NCI-H2081 (cell line): ENCODE results near the gene PDE4D.
A peak's percentile ranks its signal among the peaks of the same experiment; 100 is the strongest.

ENCODE experiments used
- DNase-seq, 2 experiments: peaks; one replicate each; lab custom pipeline; 2025; lab: John Stamatoyannopoulos, UW

The PDE4D gene

GRCh38 chr5:59137846-59138245 is 755.7 kb downstream of the PDE4D start:
- DNase-seq = no peak

- DNase-seq = no peak
These were observed 757.0 kb downstream of the PDE4D start for GRCh38 chr5:59136549-59136948.

- no peak for DNase-seq
These were observed 758.9 kb downstream of the PDE4D start for GRCh38 chr5:59134471-59135163.

GRCh38 chr5:59133764-59134261 is 759.7 kb downstream of the PDE4D start:
- no peak for DNase-seq

- DNase-seq = no peak
These were observed 761.4 kb downstream of the PDE4D start for GRCh38 chr5:59132131-59132530.

GRCh38 chr5:59130431-59130830 is 763.1 kb downstream of the PDE4D start:
- DNase-seq = no peak

- no peak for DNase-seq
These were observed 764.8 kb downstream of the PDE4D start for GRCh38 chr5:59128646-59129290.

- no peak for DNase-seq
These were observed 766.6 kb downstream of the PDE4D start for GRCh38 chr5:59126708-59127573.

- DNase-seq = no peak
These were observed 767.4 kb downstream of the PDE4D start for GRCh38 chr5:59126016-59126707.

GRCh38 chr5:59125011-59125961 is 768.2 kb downstream of the PDE4D start:
- peak in 1 of 2 experiments; percentile 63 for DNase-seq

- no peak for DNase-seq
These were observed 769.6 kb downstream of the PDE4D start for GRCh38 chr5:59123595-59124561.

- DNase-seq = no peak
These were observed 774.0 kb downstream of the PDE4D start for GRCh38 chr5:59119480-59119879.

GRCh38 chr5:59117320-59117719 is 776.2 kb downstream of the PDE4D start:
- DNase-seq = no peak

- no peak for DNase-seq
These were observed 777.2 kb downstream of the PDE4D start for GRCh38 chr5:59116231-59116865.

GRCh38 chr5:59115345-59115744 is 778.2 kb downstream of the PDE4D start:
- DNase-seq = no peak

GRCh38 chr5:59109383-59109782 is 784.1 kb downstream of the PDE4D start:
- no peak for DNase-seq

- no peak for DNase-seq
These were observed 785.8 kb downstream of the PDE4D start for GRCh38 chr5:59107692-59108091.

GRCh38 chr5:59104400-59105127 is 789.0 kb downstream of the PDE4D start:
- peak in 1 of 2 experiments; percentile 24 for DNase-seq
